SIG-M5 treated with dmso at 0.1 percent for 504 hours (cell line): ENCODE data around the gene FAM20C.

Source experiments
- DNase-seq: peaks from one replicate; lab custom pipeline; 2025; ENCODE audit not compliant: unreplicated experiment; lab: John Stamatoyannopoulos, UW

FAM20C gene

GRCh38 chr7:300546-301290 is 108.3 kb downstream of the FAM20C start:
- DNase-seq: no peak

GRCh38 chr7:301291-302053 is 109.1 kb downstream of the FAM20C start:
- DNase-seq: no peak

GRCh38 chr7:302054-302992 is 110.0 kb downstream of the FAM20C start:
- DNase-seq: no peak

GRCh38 chr7:303425-303824 is 111.1 kb downstream of the FAM20C start:
- no peak for DNase-seq

- no peak for DNase-seq
These were observed 111.7 kb downstream of the FAM20C start for GRCh38 chr7:303884-304573.

- no peak for DNase-seq
These were observed 112.4 kb downstream of the FAM20C start for GRCh38 chr7:304574-305409.

GRCh38 chr7:305410-306151 is 113.2 kb downstream of the FAM20C start:
- no peak for DNase-seq

GRCh38 chr7:307970-308369 is 115.6 kb downstream of the FAM20C start:
- DNase-seq: no peak

GRCh38 chr7:309586-310228 is 117.3 kb downstream of the FAM20C start:
- no peak for DNase-seq
